RWPE1 (cell line): Measurements from ENCODE around the gene CAMK1D.
"Not testable (repeated sequence)": the region's sequence is repeated elsewhere in the genome, so short reads cannot be mapped to it uniquely, and the experiment has no call there.

ENCODE experiments used
- CTCF ChIA-PET: fragments of 350-600 bp; sonication (Branson Sonifier 250); formaldehyde crosslinking; extraction: SDS; loops from one replicate; lab custom pipeline; 2021; lab: Yijun Ruan, JAX
- POLR2A ChIA-PET: fragments of 400-600 bp; formaldehyde crosslinking; extraction: SDS; loops from one replicate; lab custom pipeline; 2020; ENCODE audit warnings: antibody characterized with exemption; ENCODE audit not compliant: low non-redundant PET; lab: Yijun Ruan, JAX
- DNase-seq: peaks from one replicate; pipeline ENCODE4 v3.0.0; 2012; ENCODE audit warnings: low spot score
- H3K27ac ChIP-seq: fragments of 450-650 bp; 2 replicates; pipeline ENCODE4 v1.5.1; 2017
- CTCF ChIP-seq: fragments of 450-650 bp; conservative IDR thresholded peaks from 2 replicates; pipeline ENCODE4 v1.5.1; 2017; ENCODE audit warnings: low read depth, mild to moderate bottlenecking

The CAMK1D gene

GRCh38 chr10:12710157-12710556, 360.8 kb downstream of the CAMK1D start:
- peak overlapping the region; percentile 55; the same call in 1 of the 2 replicates for H3K27ac ChIP-seq
- ChIA-PET CTCF (interaction anchor here (0.6 to 1.0 kb wide), 4 partner anchors 17 to 261 kb away, joined by 3 to 4 read pairs (median 3); no protein-coding TSS in a partner anchor), POLR2A (no interaction called here)
- no peak for DNase-seq
- no peak for TF ChIP-seq CTCF

DNA sequence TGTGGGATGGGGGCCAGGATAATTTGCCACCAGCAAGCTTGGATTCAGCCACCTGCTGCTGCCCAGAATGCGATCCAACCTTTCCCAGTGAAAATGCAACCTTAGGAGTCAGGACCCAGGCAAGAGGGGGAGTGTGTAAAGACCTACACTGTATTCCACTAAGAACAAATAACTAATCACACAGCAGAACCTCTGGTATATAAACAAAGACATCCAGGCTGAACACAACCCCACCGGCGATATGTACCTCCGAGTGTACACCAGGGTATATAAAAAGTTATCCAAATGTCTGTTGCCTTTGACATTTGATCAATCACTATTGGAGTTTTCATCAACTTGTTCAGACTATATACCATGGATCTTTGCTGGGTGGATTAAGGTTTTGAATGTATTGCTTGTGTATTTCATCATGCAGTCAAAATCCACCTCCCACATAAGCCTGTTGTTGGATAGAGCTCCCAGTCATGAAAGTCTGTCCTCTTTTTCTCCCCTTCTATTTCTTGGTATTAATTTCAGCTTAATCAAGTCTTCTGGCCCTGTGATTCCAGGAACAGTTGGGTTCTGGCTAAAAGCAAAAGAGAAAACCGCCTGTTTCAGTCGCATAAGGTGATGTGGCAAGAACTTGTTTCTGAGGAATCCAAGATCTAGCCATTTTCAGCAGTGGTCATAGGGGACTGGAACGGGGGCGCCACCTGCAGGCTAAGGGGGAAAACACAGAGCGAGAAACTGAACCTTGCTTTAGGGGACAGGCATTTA, 361.4 kb downstream of the CAMK1D start:
- TF ChIP-seq CTCF = peak; percentile 94
- POLR2A ChIA-PET = no interaction called here
- peak overlapping the region; percentile 55; the same call in 1 of the 2 replicates for H3K27ac ChIP-seq
- peak; percentile 74 for DNase-seq
- CTCF ChIA-PET = interaction anchor here (0.6 to 1.0 kb wide), 7 partner anchors 16 to 446 kb away, joined by 3 to 4 read pairs (median 3); no protein-coding TSS in a partner anchor

DNA sequence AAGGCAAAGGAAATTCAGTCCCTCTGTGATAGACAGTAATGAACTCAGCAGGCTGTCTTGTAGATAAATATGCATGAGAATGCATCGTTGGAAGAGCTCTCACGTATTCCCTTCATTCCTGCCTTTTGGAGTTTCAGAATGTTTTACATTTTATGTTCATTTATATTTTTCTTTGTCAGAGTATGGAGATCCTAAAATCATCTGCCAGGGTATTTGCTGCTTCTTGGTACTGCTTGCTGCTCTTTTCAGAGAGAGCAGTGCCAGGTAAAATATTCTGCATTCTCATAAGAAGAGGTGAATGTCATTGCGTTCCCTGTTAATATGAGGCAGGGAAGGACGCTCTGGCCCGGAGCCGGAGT, 362.0 kb downstream of the CAMK1D start:
- ChIA-PET POLR2A (no interaction called here), CTCF (interaction anchor here (0.6 to 1.0 kb wide), 4 partner anchors 16 to 447 kb away, joined by 3 to 4 read pairs (median 3); no protein-coding TSS in a partner anchor)
- TF ChIP-seq CTCF = no peak; the same call in none of the 2 replicates
- DNase-seq = no peak
- no peak overlapping the region for H3K27ac ChIP-seq

DNA sequence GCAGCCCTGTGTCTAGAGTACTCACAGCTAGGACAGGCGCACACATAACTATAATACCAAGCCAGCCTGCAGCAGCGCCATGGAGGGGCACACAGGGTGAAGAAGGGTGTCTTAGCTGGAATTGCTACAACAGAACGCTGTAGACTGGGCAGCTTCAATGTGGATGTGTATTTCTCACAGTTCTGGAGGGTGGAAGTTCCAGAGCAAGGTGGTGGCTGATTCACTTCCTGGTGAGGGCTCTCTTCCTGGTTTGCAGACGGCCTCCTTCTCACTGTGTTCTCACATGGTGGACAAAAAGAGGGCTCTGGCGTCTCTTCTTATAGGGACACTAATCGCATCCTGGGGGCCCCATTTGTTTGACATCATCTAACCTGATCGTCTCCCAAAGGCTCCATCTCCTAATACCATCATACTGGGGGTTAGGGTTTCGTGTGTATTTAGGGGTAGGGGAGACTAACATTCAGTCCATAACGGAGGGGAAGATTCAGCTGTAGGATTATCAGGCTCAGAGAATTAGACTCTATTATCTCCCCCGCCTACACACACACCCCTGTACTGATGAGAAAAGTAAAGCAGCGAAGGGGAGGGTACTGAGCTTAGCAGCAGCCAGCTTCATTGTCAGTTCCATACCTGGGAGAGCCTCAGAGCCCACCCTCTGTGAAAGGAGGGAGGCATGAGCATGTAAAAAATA, 363.1 kb downstream of the CAMK1D start:
- no peak for DNase-seq
- no peak overlapping the region for H3K27ac ChIP-seq
- ChIA-PET POLR2A (no interaction called here), CTCF (interaction anchor here (0.6 to 1.0 kb wide), 6 partner anchors 26 to 448 kb away, joined by 3 to 5 read pairs (median 4); no protein-coding TSS in a partner anchor)
- no peak for TF ChIP-seq CTCF

- DNase-seq, H3K27ac ChIP-seq, POLR2A ChIA-PET: not testable (repeated sequence)
- CTCF ChIA-PET = interaction anchor here (0.6 to 0.7 kb wide), 3 partner anchors 27 to 449 kb away, joined by 3 to 4 read pairs (median 3); no protein-coding TSS in a partner anchor
These were observed 363.6 kb downstream of the CAMK1D start for GRCh38 chr10:12712984-12713316.

- CTCF ChIA-PET = interaction anchor here (0.6 kb wide), 1 partner anchor 189 kb away, joined by 3 read pairs; no protein-coding TSS in a partner anchor
These were observed 366.7 kb downstream of the CAMK1D start for GRCh38 chr10:12716042-12716441.

More at GRCh38 chr10:12716042-12716441, 366.7 kb downstream of the CAMK1D start:
- no peak for DNase-seq
- POLR2A ChIA-PET = no interaction called here
- no peak overlapping the region for H3K27ac ChIP-seq
- no peak for TF ChIP-seq CTCF
